Measurements from ENCODE around the gene PLEKHA5. TPM values are rescaled to one million over a fixed set of nuclear protein-coding genes. Genes with fewer than 3 reads are reported as not detected.

PLEKHA5 gene
- total RNA-seq, 1 donor from 2014 or later = 60.8 TPM

DNA sequence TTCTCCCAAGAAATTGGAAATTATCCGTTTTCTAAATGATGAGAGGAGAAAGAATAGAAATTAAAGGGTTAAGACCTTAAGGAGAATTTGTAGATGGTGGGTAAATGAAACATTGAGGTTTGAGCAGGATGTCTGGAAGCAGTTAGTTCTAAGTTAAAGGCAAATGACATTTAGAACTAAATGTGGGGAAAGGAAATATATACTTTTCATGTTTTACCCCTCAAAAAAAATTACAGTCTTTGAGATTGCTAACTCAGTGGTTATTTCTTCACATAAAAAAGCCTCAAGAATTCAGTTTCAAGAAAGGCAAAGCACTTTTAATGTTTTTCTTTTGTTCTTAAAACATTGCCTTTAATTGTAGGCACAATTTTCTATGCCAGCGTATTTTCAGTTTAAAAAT lies 114.0 kb downstream of the PLEKHA5 start:
- TF ChIP-seq, protein P1, sequence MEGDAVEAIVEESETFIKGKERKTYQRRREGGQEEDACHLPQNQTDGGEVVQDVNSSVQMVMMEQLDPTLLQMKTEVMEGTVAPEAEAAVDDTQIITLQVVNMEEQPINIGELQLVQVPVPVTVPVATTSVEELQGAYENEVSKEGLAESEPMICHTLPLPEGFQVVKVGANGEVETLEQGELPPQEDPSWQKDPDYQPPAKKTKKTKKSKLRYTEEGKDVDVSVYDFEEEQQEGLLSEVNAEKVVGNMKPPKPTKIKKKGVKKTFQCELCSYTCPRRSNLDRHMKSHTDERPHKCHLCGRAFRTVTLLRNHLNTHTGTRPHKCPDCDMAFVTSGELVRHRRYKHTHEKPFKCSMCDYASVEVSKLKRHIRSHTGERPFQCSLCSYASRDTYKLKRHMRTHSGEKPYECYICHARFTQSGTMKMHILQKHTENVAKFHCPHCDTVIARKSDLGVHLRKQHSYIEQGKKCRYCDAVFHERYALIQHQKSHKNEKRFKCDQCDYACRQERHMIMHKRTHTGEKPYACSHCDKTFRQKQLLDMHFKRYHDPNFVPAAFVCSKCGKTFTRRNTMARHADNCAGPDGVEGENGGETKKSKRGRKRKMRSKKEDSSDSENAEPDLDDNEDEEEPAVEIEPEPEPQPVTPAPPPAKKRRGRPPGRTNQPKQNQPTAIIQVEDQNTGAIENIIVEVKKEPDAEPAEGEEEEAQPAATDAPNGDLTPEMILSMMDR (IDR thresholded peaks at IDR 0.05; ENCODE audit: borderline replicate concordance) = no peak
- intact Hi-C loops (cut with micrococcal nuclease) = no loop called here
- Histone ChIP-seq H3K36me3 (no peaks in the 10 kb centered on the region), H3K4me1 (peaks cover 74% of the 10 kb centered on the region), H3K27me3 (ENCODE audit: low read depth) (no peaks in the 10 kb centered on the region), H3K4me3 (no peak overlapping the region), H3K27ac (replicated peaks) (no peak overlapping the region), H3K9me3 (replicated peaks) (no peaks in the 10 kb centered on the region)
- DNase-seq = no peak

DNA sequence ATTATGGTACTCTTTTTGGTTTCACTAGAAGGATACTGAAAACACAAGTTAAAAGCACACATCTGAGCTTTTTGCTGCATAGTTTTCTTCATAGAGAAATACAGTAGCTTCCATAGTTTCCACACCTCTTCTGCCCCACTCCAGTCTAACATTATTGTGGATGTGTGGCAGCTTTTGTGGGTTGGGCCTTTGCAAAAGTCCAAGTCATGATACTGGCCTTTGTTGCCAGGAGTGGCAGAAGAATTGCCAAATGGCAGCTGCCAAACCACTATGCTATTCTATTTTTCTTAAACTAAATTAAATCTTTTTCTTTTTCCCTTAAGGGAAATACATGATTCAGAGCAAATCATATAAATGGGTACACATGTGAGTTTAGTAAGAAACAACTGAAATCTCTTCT lies 114.8 kb downstream of the PLEKHA5 start:
- Histone ChIP-seq H3K9me3 (replicated peaks) (no peaks in the 10 kb centered on the region), H3K36me3 (no peaks in the 10 kb centered on the region), H3K27ac (replicated peaks) (no peak overlapping the region), H3K27me3 (ENCODE audit: low read depth) (no peaks in the 10 kb centered on the region), H3K4me1 (peaks cover 70% of the 10 kb centered on the region), H3K4me3 (no peak overlapping the region)
- intact Hi-C loops (cut with micrococcal nuclease) = no loop called here
- TF ChIP-seq, protein P1 (IDR thresholded peaks at IDR 0.05; ENCODE audit: borderline replicate concordance) = no peak
- no peak for DNase-seq

DNA sequence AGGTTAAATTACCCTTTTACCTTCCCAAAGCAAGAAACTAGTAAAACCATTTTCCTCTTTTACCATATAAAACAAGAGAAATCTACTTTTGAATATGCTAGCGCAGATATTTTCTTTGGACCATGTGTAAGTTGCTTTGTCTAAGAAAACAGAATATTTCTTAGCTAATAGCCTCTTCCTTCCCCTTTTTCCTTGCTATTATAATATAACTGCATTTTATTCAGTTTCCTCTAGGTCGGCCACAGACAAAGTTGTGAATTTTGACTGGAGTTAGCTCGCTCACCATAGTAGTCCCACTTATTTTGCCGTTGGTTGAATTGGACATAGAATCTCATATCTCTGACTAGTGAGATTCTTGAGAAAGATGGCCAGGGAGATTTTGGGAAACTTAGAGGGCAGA lies 115.6 kb downstream of the PLEKHA5 start:
- no peaks in the 10 kb centered on the region for H3K9me3 ChIP-seq (replicated peaks)
- no peaks in the 10 kb centered on the region for H3K27me3 ChIP-seq (ENCODE audit: low read depth)
- H3K4me1 ChIP-seq = peaks cover 70% of the 10 kb centered on the region
- TF ChIP-seq, protein P1 (IDR thresholded peaks at IDR 0.05; ENCODE audit: borderline replicate concordance) = no peak
- no peak overlapping the region for H3K4me3 ChIP-seq
- intact Hi-C loops (cut with micrococcal nuclease) = no loop called here
- no peak overlapping the region for H3K27ac ChIP-seq (replicated peaks)
- no peak for DNase-seq
- no peaks in the 10 kb centered on the region for H3K36me3 ChIP-seq

DNA sequence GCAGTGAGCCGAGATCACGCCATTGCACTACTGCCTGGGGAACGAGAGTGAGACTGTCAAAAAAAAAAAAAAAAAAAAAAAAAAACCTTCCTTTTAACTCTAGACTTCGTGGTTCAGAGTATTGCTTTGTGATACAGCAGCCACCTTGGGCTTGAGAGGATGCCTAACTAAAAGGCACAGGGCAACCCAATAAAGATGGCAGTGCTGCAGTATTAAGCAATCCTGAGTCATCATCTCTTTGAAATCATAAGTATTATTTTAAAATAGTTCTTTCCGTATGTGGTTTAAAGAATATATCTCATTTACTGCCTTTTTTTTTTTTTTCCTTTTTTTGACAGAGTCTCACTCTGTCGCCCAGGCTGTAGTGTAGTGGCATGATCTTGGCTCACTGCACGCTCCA lies 116.1 kb downstream of the PLEKHA5 start:
- H3K4me1 ChIP-seq = peaks cover 65% of the 10 kb centered on the region
- no peaks in the 10 kb centered on the region for H3K36me3 ChIP-seq
- no peaks in the 10 kb centered on the region for H3K27me3 ChIP-seq (ENCODE audit: low read depth)
- no peak overlapping the region for H3K27ac ChIP-seq (replicated peaks)
- H3K9me3 ChIP-seq (replicated peaks) = no peaks in the 10 kb centered on the region
- TF ChIP-seq, protein P1 (IDR thresholded peaks at IDR 0.05; ENCODE audit: borderline replicate concordance) = no peak
- intact Hi-C loops (cut with micrococcal nuclease) = no loop called here
- H3K4me3 ChIP-seq = no peak overlapping the region
- no peak for DNase-seq

DNA sequence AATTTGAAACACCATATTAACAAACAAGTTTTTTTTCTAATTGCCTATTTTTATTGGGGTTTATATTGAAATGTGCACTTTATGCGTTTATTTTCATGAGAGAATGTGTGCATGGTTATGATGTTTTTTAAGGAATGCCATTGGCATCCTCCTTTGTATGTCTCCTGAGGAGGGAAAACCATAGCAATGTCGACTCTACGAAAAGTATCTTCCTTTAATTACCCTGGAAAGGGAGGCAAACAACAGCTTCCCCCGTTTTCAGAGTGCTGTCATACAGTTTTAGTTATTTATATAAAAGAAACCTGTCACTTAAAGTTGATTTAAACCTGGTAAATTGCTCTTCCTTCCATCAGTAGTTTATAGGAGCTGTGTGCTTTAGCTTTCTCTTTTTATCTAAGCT lies 117.4 kb downstream of the PLEKHA5 start:
- no peak for DNase-seq
- intact Hi-C loops (cut with micrococcal nuclease) = no loop called here
- H3K4me1 ChIP-seq = peaks cover 53% of the 10 kb centered on the region

More for the DNA sequence above, 117.4 kb downstream of the PLEKHA5 start:
- TF ChIP-seq, protein P1 (IDR thresholded peaks at IDR 0.05; ENCODE audit: borderline replicate concordance) = no peak
- Histone ChIP-seq H3K36me3 (no peaks in the 10 kb centered on the region), H3K9me3 (replicated peaks) (no peaks in the 10 kb centered on the region), H3K27ac (replicated peaks) (no peak overlapping the region), H3K27me3 (ENCODE audit: low read depth) (no peaks in the 10 kb centered on the region), H3K4me3 (no peak overlapping the region)
